Measurements from ENCODE around the gene CDY1.
"Not testable (repeated sequence)": the region's sequence is repeated elsewhere in the genome, so short reads cannot be mapped to it uniquely, and the experiment has no call there.

Gene CDY1, protein sequence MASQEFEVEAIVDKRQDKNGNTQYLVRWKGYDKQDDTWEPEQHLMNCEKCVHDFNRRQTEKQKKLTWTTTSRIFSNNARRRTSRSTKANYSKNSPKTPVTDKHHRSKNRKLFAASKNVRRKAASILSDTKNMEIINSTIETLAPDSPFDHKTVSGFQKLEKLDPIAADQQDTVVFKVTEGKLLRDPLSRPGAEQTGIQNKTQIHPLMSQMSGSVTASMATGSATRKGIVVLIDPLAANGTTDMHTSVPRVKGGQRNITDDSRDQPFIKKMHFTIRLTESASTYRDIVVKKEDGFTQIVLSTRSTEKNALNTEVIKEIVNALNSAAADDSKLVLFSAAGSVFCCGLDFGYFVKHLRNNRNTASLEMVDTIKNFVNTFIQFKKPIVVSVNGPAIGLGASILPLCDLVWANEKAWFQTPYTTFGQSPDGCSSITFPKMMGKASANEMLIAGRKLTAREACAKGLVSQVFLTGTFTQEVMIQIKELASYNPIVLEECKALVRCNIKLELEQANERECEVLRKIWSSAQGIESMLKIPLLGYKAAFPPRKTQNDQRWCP

DNA sequence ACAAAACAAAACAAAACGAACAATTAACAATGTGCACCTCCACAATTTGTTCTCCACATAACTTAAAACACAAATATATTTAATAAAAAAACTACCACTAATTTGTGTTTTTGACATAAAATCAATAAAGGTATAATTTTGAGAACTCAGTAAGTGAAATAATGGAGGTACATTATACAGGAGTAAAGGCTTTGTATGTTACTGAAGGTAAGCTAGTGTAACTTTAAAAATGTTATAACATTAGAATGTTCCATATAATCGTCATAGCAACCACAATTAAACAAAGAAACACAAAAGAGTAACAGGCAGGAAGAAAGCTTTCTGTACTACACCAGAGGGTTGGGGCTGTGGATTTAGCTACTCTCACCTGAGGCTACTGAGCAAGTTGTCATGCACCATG lies at the start of gene CDY1:
TSS of gene CDY1 (plus strand) at position 301 of the 400 bp plus-strand sequence. CDS start 326 bp downstream, outside the sequence.
- not testable (repeated sequence) for DNase-seq

DNA sequence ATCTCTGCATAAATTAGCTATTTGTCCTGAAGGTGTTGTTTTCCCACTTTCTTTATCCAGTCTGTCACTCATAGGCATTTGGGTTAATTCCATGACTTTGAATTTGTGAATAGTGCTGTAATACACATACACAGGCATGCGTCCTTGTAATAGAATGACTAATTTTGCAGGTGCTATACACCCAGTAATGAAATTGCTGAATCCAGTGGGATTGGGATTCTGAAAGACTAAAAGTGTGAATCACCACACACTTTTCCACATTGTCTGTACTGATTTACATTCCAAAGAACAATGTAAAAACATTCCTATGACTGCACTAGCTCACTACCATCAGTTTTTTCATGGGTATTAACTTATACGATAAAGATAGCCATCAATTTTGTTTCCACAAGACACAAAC lies 28.6 kb upstream of the CDY1 start:
- DNase-seq = not testable (repeated sequence)

DNA sequence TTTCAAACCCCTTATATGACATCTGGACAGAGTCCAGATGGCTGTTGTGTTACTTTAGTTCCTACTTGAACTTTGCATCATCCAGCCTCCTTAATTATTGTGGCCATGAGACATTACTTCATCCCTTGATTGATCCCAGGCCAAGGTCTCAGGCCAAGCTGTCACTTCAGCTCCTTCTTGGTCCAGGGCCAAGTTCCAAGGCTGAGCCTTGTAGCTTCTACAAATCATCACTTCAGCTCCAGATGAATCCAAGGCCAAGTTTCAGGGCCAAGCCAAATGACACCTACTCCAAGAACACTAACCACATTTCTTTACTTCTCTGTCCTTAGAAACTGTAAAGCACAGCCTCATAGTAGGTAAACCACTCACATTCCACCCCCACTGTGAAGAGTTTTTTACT lies 1.7 kb upstream of the CDY1 start:
- DNase-seq = not testable (repeated sequence)

DNA sequence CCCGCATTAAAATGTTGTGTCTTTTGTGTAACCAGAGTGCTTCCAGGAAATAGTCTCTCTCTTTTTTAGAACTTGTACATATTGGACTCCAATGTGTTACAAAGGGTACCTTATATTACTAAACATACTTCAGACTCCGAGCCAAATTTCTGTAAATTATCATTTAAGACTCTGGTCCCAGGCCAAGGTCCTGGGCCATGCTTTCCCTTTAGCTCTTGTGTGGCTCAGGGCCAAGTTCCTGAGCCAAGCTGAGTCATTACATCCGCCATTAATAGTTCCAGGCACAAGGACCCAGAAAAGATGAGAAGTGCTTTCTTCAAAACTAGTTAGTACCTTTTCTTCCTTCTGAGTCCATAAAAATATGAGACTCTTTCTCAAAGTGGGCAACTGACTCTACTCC lies 4.6 kb downstream of the CDY1 start:
- not testable (repeated sequence) for DNase-seq

DNA sequence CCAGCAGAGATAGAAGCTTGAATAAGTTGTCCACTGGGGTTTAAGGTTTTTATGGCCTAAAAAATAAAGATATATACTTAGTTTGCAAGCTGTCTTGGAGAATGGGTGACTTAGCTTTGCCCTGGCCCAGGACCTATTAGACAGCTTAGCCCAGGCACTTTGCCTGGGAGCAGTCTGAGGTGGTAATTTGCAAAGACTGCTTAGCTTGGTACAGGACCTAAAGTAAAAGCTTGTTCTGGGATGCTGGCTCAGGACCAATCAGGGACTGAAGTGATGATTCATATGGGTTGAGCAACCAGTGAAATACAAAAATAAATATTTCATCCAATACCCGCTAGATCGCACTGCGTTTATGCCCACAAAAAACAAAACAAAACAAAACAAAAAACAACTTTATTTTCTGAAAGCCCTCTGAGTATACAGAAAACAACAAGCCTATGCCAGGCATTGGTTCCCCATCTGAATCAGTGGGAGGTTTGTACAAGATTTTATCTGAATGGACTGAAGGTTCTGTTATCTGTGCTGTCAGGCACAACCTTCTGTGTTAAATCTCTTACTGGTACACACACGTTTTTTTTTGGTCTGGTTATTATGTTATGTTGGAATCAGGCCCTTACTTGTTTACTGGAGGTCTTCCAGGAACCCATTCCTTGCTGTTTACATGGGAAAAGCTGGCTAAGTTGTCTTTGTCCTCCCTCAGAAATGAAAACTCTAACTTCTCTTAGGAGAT lies 8.6 kb downstream of the CDY1 start:
- DNase-seq = not testable (repeated sequence)

DNA sequence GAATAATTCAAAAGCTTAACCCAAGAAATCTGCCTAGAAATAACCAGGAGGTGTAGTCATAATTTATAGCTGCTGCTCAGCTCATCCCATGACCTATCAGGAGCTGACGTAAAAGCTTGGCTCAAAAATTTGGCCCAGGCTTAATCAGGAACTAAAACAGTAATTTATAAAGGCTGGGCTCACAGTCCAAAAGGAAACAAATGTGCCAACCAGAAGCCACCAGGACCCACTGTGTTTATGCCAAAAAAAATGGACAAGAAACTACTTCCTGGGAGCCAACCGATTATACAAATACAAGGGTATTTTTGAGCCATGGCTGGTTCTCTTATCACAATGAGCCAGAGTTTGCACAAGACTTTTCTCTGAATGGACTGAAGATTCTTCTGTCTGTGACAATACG lies 17.9 kb downstream of the CDY1 start:
- DNase-seq = not testable (repeated sequence)

DNA sequence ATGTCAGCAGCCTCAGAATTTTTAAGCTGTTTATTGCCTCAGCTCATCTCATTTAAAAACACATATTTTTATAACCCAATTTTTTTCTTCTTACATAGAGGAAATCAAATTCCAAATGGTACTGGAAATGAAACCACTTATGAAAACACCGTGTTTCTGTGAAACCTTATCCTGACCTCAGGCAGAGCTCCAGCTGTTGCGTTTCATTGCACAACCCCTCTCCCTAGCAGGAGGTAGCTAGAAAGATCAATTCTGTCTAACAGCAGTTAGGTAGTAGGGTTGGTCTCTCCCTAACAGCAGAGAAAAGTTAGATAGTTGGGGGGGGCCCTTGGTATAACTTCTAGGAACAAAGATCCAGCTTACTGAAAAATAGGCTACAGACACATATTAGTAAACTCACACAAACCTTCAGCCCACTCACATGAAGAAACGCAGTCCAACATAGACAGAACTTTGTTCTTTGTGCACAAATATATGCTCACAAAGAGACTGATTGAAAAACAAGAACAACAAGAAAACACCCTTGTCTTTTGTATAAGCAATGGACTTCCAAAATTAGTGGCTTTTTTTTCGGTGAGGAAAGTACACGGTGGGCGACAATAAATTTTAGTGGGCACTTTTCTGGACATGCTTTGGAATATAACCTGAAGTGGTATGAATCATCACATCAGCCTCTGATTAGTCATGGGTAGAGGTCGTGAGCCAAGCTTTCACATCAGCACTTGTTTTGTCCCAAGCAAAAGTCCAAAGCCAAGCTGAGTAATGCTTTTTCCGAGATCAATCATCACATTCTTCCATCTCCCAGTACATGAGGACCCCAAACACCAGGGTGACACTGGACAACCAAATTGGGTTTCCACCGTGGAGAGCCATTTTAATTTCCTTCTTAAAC lies 21.4 kb downstream of the CDY1 start:
- not testable (repeated sequence) for DNase-seq

Data from activated naive CD4-positive, alpha-beta T cell (primary cell).